GM12878 (cell line): ENCODE results near the gene GSTM4. TPM values are rescaled to one million over a fixed set of nuclear protein-coding genes. Genes with fewer than 3 reads are reported as not detected.

Experiments used
- ATAC-seq: fragments of 200-7000 bp; cut with Tn5 transposase; 3 replicates; pipeline ENCODE4 v1.9.1; 2020; ENCODE audit warnings: mild to moderate bottlenecking, moderate library complexity
- BruUV-seq: library from RNA; stranded (reverse); fragments of 400-500 nt; replicated peaks from 2 replicates; lab custom pipeline; 2021; lab: Mats Ljungman, UMichigan
- CTCF ChIA-PET: fragments of 300-600 bp; sonication (Branson Sonifier 250); formaldehyde crosslinking; extraction: SDS; loops from one replicate; lab custom pipeline; 2021; ENCODE audit warnings: inconsistent platforms; lab: Yijun Ruan, JAX
- POLR2A ChIA-PET: fragments of 350-600 bp; formaldehyde crosslinking; extraction: SDS; loops from one replicate; lab custom pipeline; 2021; ENCODE audit warnings: inconsistent platforms; lab: Charles Lee
- RAD21 ChIA-PET: fragments of 300-600 bp; sonication (Branson Sonifier 250); formaldehyde crosslinking; loops from one replicate; lab custom pipeline; 2023; ENCODE audit warnings: antibody characterized with exemption; ENCODE audit not compliant: unreplicated experiment; lab: Charles Lee
- SMC1A ChIA-PET: fragments of 300-600 bp; sonication (Branson Sonifier 250); formaldehyde crosslinking; loops from one replicate; lab custom pipeline; 2023; ENCODE audit not compliant: unreplicated experiment, uncharacterized antibody; lab: Charles Lee
- DNase-seq: peaks from one replicate; pipeline ENCODE4 v3.0.0-alpha.2; 2011; ENCODE audit warnings: low read depth, low spot score
- FAIRE-seq: peaks from 3 replicates; lab custom pipeline; 2011; peaks lifted over from hg19 to GRCh38; lab: Jason Lieb, UNC
- H2AFZ ChIP-seq: 2 replicates; pipeline ENCODE4 v1.6.0; 2011; ENCODE audit warnings: low read depth, low read length, control low read depth; ENCODE audit not compliant: control insufficient read depth
- H3K27ac ChIP-seq: 2 replicates; pipeline ENCODE4 v1.5.1; 2011; ENCODE audit warnings: control low read depth; ENCODE audit not compliant: control insufficient read depth, insufficient read depth
- H3K27me3 ChIP-seq, 2 experiments: replicated peaks in 1 of 2; 2 replicates each; pipeline versions ENCODE4 v1.6.0 to v1.6.1; 2011; ENCODE audit warnings: low read length in 1 of 2; ENCODE audit not compliant: control insufficient read depth in 2 of 2, insufficient read depth in 2 of 2
- H3K36me3 ChIP-seq, 2 experiments: 2 replicates each; pipeline ENCODE4 v1.5.1; 2011; ENCODE audit warnings: low read length in 1 of 2; ENCODE audit not compliant: control insufficient read depth in 2 of 2, insufficient read depth in 2 of 2
- H3K4me1 ChIP-seq: 2 replicates; pipeline ENCODE4 v1.6.1; 2011; ENCODE audit warnings: mild to moderate bottlenecking, low read length, moderate library complexity, mixed read lengths; ENCODE audit not compliant: control insufficient read depth, insufficient read depth
- H3K4me2 ChIP-seq: 2 replicates; pipeline ENCODE4 v1.6.0; 2011; ENCODE audit warnings: control low read depth; ENCODE audit not compliant: control insufficient read depth, insufficient read depth
- H3K4me3 ChIP-seq: fragments of 200-600 bp; sonication (generic); 2 replicates; pipeline ENCODE4 v1.5.1; 2016
- H3K79me2 ChIP-seq: 2 replicates; pipeline ENCODE4 v1.6.0; 2011; ENCODE audit warnings: low read length; ENCODE audit not compliant: control insufficient read depth, insufficient read depth
- H3K9ac ChIP-seq: 2 replicates; pipeline ENCODE4 v1.8.0; 2011; ENCODE audit warnings: low read length, control low read depth, mixed read lengths; ENCODE audit not compliant: control insufficient read depth, insufficient read depth
- H3K9me3 ChIP-seq: replicated peaks from 3 replicates; pipeline ENCODE4 v1.5.1; 2011; ENCODE audit warnings: mild to moderate bottlenecking, low read length; ENCODE audit not compliant: control insufficient read depth, insufficient read depth
- H4K20me1 ChIP-seq: 2 replicates; pipeline ENCODE4 v1.6.0; 2011; ENCODE audit not compliant: control insufficient read depth, insufficient read depth
- BACH1 ChIP-seq: fragments of 450-650 bp; IDR thresholded peaks from 2 replicates; pipeline ENCODE4 v1.6.1; 2017; ENCODE audit warnings: mild to moderate bottlenecking, borderline replicate concordance
- EGR1 ChIP-seq, 2 experiments: IDR thresholded peaks; 1 replicate in 1 of 2; 2 replicates in 1 of 2; pipeline ENCODE4 v1.6.1; 2011 to 2012; ENCODE audit warnings: low read depth in 2 of 2, low read length in 2 of 2, borderline replicate concordance in 1 of 2, mild to moderate bottlenecking in 1 of 2, moderate library complexity in 1 of 2
- IKZF2 ChIP-seq, 2 experiments: fragments of 450-650 bp; IDR thresholded peaks; 2 replicates each; pipeline ENCODE4 v1.6.1; 2017; ENCODE audit warnings: mild to moderate bottlenecking in 2 of 2, moderate library complexity in 2 of 2
- NFYB ChIP-seq: IDR thresholded peaks from 2 replicates; pipeline ENCODE4 v1.6.1; 2011; ENCODE audit warnings: low read depth, mild to moderate bottlenecking, low read length, improper control_type of control experiment, moderate library complexity; ENCODE audit not compliant: insufficient read depth
- POLR2AphosphoS2 ChIP-seq: IDR thresholded peaks from 2 replicates; pipeline ENCODE4 v1.6.1; 2011; ENCODE audit warnings: low read depth, mild to moderate bottlenecking, low read length, improper control_type of control experiment, moderate library complexity
- SIX5 ChIP-seq: IDR thresholded peaks from 2 replicates; pipeline ENCODE4 v1.6.1; 2011; ENCODE audit warnings: mild to moderate bottlenecking, low read depth, low read length, moderate library complexity; ENCODE audit not compliant: severe bottlenecking
- WGBS: methylation state at CpG from one replicate; pipeline ENCODE4 v1.1.6; 2016; ENCODE audit warnings: low lambda C conversion rate; ENCODE audit not compliant: insufficient replicate concordance, insufficient coverage; ENCODE audit errors: missing lambda C conversion rate; 5-methylcytosine and 5-hydroxymethylcytosine counted together
- in situ Hi-C: fragments of 300-500 bp; cut with MboI; formaldehyde crosslinking; loops from 9 replicates; pipeline ENCODE4 v1.14.3; 2018; ENCODE audit warnings: mixed read lengths
- intact Hi-C: fragments of 100-400 bp; cut with micrococcal nuclease; formaldehyde crosslinking; loops from one replicate; pipeline ENCODE4 v1.14.2; 2022; ENCODE audit not compliant: unreplicated experiment
- polyA plus RNA-seq, 11 experiments: library from polyadenylated mRNA; depleted of rRNA in 4 of 11; unstranded in 6 of 11; stranded (reverse) in 5 of 11; fragments of >200 nt; fragmentation: Nextera tagmentation in 4 of 11; fragmentation: Illumina TruSeq in 1 of 11; extraction: Ambion mirVana in 4 of 11; extraction: Trizol in 1 of 11; gene quantifications; 1 replicate in 1 of 11; 2 replicates in 10 of 11; pipeline versions ENCODE4 v1.2.1 to v1.2.3, GENCODE V29; 2011 to 2016; ENCODE audit warnings: inconsistent platforms in 2 of 11, missing spikeins in 2 of 11, low read depth in 1 of 11
- total RNA-seq, 4 experiments: library from RNA; depleted of rRNA in 3 of 4; stranded (reverse); fragments of >200 nt in 3 of 4; fragmentation: Illumina TruSeq in 1 of 4; extraction: Trizol in 1 of 4; gene quantifications; 2 replicates each; pipeline versions ENCODE4 v1.2.1 to v1.2.3, GENCODE V29; 2013 to 2021
- TF ChIP-seq, protein P1 (sequence below): fragments of 450-650 bp; IDR thresholded peaks from 2 replicates; pipeline ENCODE4 v1.6.1; 2014; ENCODE audit warnings: mild to moderate bottlenecking

The GSTM4 gene
- total and polyA plus RNA-seq, 10 of the 15 experiments (the other 5 are each of a cell fraction or from before 2014, with no cell fraction given), result 14.3 to 37.2 (median 23.0) TPM

DNA sequence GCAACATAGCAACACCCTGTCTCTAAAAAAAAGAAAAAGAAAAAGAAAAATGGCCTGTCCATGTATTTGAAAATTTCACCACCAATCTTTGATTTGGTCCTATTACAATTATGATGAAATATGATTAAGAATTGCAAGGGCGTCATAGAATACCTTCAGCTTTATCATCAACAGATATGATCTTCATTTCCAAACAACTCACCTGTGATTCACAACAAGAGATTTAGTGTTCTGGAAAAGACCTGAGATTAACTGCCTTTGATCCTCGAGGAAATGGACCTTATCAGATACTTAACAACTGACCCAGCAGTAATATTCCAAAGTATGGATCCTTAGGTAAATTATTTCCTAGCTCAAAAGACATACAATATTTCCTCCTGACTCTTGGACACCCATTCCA lies 3.5 kb upstream of the GSTM4 start:
- H3K27me3 ChIP-seq, result no peaks in the 10 kb centered on the region

DNA sequence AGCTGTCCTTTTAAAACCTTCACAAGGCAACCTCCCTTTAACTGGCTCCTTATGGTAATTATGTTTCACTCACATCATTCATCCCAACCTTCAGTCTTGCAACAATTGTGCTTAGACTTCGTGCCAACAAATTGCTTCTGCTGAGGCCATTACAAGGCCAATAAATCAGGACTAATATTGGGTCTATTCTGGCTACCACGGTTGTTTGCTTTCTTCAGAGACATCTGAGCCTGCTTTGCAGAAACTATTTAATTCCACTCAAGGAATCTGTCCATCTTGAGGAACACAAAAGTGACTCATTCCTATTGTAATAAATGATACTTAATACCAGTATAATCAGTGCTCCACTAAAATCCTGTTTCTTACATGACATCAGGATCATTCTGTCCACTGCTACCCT lies 2.6 kb upstream of the GSTM4 start:
- Histone ChIP-seq H2AFZ (no peak overlapping the region), H3K9me3 (no peaks in the 10 kb centered on the region), H3K9ac (no peak overlapping the region), H3K36me3 (no peaks in the 10 kb centered on the region), H3K79me2 (no peaks in the 10 kb centered on the region; the same call in 1 of the 2 replicates), H3K27me3 (no peaks in the 10 kb centered on the region), H3K27ac (no peak overlapping the region), H3K4me3 (no peak overlapping the region), H3K4me2 (no peak overlapping the region), H4K20me1 (no peaks in the 10 kb centered on the region), H3K4me1 (0 out of 2 replicates have a peak, but pooled peaks cover 4% of the 10 kb centered on the region)
- no peak for TF ChIP-seq BACH1
- TF ChIP-seq NFYB, result no peak
- no peak for TF ChIP-seq IKZF2 (IDR thresholded peaks at IDR 0.05)
- no peak for TF ChIP-seq SIX5
- BruUV-seq, result no TSS peak
- intact Hi-C loops (no loop called here), in situ Hi-C loops (no loop called here)
- FAIRE-seq (no peak), ATAC-seq (no peak), DNase-seq (no peak)
- SMC1A ChIA-PET, result interaction anchor here (0.8 to 5.6 kb wide), 7 partner anchors 10 to 332 kb away, joined by 3 to 63 read pairs (median 12); partner anchors contain the start of gene AHCYL1
- WGBS, result 25% methylated on average over 2 of the region's 2 CpGs
- POLR2A ChIA-PET, result interaction anchor here (0.9 kb wide), 1 partner anchor 105 kb away, joined by 3 read pairs; the partner anchor contains the start of gene GNAI3
- RAD21 ChIA-PET, result interaction anchor here (0.6 to 4.9 kb wide), 6 partner anchors 13 to 331 kb away, joined by 3 to 48 read pairs (median 9); partner anchors contain the start of genes AHCYL1, GSTM1 and GSTM2
- CTCF ChIA-PET, result interaction anchor here (1.0 to 10.8 kb wide), 6 partner anchors 14 to 331 kb away, joined by 4 to 299 read pairs (median 40); partner anchors contain the start of gene AHCYL1

More for the DNA sequence above, 3.5 kb upstream of the GSTM4 start:
- ChIA-PET RAD21 (interaction anchor here (0.8 to 4.9 kb wide), 8 partner anchors 8 to 332 kb away, joined by 3 to 48 read pairs (median 6); partner anchors contain the start of genes AHCYL1, GNAI3 and GSTM1), CTCF (interaction anchor here (1.0 to 10.8 kb wide), 7 partner anchors 13 to 332 kb away, joined by 4 to 299 read pairs (median 27); partner anchors contain the start of gene AHCYL1), SMC1A (interaction anchor here (0.8 to 5.6 kb wide), 7 partner anchors 9 to 333 kb away, joined by 3 to 63 read pairs (median 12); partner anchors contain the start of gene AHCYL1), POLR2A (interaction anchor here (0.7 to 0.9 kb wide), 2 partner anchors 13 to 104 kb away, joined by 3 read pairs; partner anchors contain the start of gene GNAI3)
- Histone ChIP-seq H3K9me3 (no peaks in the 10 kb centered on the region), H3K9ac (no peak overlapping the region), H3K27ac (no peak overlapping the region), H3K4me2 (no peak overlapping the region), H4K20me1 (no peaks in the 10 kb centered on the region), H3K4me1 (0 out of 2 replicates have a peak, but pooled peaks cover 4% of the 10 kb centered on the region), H3K4me3 (no peak overlapping the region), H3K36me3 (no peaks in the 10 kb centered on the region), H2AFZ (no peak overlapping the region), H3K79me2 (no peaks in the 10 kb centered on the region; the same call in 1 of the 2 replicates)
- in situ Hi-C loops (no loop called here), intact Hi-C loops (no loop called here)
- no TSS peak for BruUV-seq
- FAIRE-seq, result no peak
- TF ChIP-seq, protein P1, sequence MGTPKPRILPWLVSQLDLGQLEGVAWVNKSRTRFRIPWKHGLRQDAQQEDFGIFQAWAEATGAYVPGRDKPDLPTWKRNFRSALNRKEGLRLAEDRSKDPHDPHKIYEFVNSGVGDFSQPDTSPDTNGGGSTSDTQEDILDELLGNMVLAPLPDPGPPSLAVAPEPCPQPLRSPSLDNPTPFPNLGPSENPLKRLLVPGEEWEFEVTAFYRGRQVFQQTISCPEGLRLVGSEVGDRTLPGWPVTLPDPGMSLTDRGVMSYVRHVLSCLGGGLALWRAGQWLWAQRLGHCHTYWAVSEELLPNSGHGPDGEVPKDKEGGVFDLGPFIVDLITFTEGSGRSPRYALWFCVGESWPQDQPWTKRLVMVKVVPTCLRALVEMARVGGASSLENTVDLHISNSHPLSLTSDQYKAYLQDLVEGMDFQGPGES, result no peak
- TF ChIP-seq POLR2AphosphoS2 (no peak), EGR1 (IDR thresholded peaks at IDR 0.05; ENCODE audit: borderline replicate concordance in 1 of 2, low read depth in 2 of 2, low read length in 2 of 2) (no peak)
- ATAC-seq, result no peak
- 38% methylated on average over 2 of the region's 2 CpGs for WGBS
- DNase-seq, result no peak
